H1 (cell line): Measurements from ENCODE around the gene KLHL26. TPM values are rescaled to one million over a fixed set of nuclear protein-coding genes. Genes with fewer than 3 reads are reported as not detected.

Experiments
- ASH2L ChIP-seq: fragments of 200-600, 300-600 bp; sonication (generic); IDR thresholded peaks from one replicate; pipeline ENCODE4 v1.7.1; 2017; ENCODE audit warnings: low read length
- CHD2 ChIP-seq: IDR thresholded peaks from 2 replicates; pipeline ENCODE4 v1.6.1; 2012; ENCODE audit warnings: low read length, improper control_type of control experiment
- CREB1 ChIP-seq: IDR thresholded peaks from 2 replicates; pipeline ENCODE4 v1.6.1; 2012; ENCODE audit warnings: inconsistent platforms
- PHF8 ChIP-seq: fragments of 200-600 bp; sonication (generic); conservative IDR thresholded peaks from 2 replicates; pipeline ENCODE4 v1.7.1; 2012; ENCODE audit warnings: low read depth, mild to moderate bottlenecking, inconsistent platforms, low read length, moderate library complexity
- SP2 ChIP-seq: IDR thresholded peaks from 2 replicates; pipeline ENCODE4 v1.6.1; 2012; ENCODE audit warnings: mild to moderate bottlenecking, low read length, inconsistent platforms
- TAF1 ChIP-seq: IDR thresholded peaks from 2 replicates; pipeline ENCODE4 v1.6.1; 2011; ENCODE audit warnings: mild to moderate bottlenecking, low read depth, low read length
- polyA plus RNA-seq, 7 experiments: library from polyadenylated mRNA; depleted of rRNA in 3 of 7; stranded (reverse) in 5 of 7; unstranded in 2 of 7; fragments of >200 nt in 5 of 7; fragments of 200-250 nt in 2 of 7; gene quantifications; 1 replicate in 5 of 7; 2 replicates in 1 of 7; 4 replicates in 1 of 7; pipeline versions ENCODE4 v1.2.1 to v1.2.3, GENCODE V29; 2011 to 2013; ENCODE audit warnings: missing spikeins in 2 of 7, mixed read lengths in 2 of 7
- total RNA-seq: library from RNA; stranded (reverse); fragmentation: NEBNext Ultra II Directional; extraction: Animal tissue kit (Norgen Biotek cat#: 25700); gene quantifications from 2 replicates; pipeline ENCODE4 v1.2.1, GENCODE V29; 2021
- TF ChIP-seq, protein P1 (sequence below): fragments of 300-600 bp; sonication (generic); IDR thresholded peaks from 2 replicates; pipeline ENCODE4 v1.7.1; 2012; ENCODE audit warnings: low read length, moderate library complexity, mild to moderate bottlenecking, inconsistent platforms; ENCODE audit not compliant: insufficient replicate concordance
- TF ChIP-seq, protein P2 (sequence below): IDR thresholded peaks from 2 replicates; pipeline ENCODE4 v1.6.1; 2011; ENCODE audit warnings: low read depth, mild to moderate bottlenecking, low read length; ENCODE audit not compliant: insufficient read depth
- TF ChIP-seq, protein P3 (sequence below): IDR thresholded peaks from 2 replicates; pipeline ENCODE4 v1.6.1; 2011; ENCODE audit warnings: low read length, improper control_type of control experiment

Gene KLHL26
- total and polyA plus RNA-seq, 2 of the 8 experiments (the other 6 are each of a cell fraction or from before 2014, with no cell fraction given), result 2.2 to 8.8 TPM

GRCh38 chr19:18636183-18636968 lies 452 bp upstream of the KLHL26 start (continued):
- TF ChIP-seq, protein P1, sequence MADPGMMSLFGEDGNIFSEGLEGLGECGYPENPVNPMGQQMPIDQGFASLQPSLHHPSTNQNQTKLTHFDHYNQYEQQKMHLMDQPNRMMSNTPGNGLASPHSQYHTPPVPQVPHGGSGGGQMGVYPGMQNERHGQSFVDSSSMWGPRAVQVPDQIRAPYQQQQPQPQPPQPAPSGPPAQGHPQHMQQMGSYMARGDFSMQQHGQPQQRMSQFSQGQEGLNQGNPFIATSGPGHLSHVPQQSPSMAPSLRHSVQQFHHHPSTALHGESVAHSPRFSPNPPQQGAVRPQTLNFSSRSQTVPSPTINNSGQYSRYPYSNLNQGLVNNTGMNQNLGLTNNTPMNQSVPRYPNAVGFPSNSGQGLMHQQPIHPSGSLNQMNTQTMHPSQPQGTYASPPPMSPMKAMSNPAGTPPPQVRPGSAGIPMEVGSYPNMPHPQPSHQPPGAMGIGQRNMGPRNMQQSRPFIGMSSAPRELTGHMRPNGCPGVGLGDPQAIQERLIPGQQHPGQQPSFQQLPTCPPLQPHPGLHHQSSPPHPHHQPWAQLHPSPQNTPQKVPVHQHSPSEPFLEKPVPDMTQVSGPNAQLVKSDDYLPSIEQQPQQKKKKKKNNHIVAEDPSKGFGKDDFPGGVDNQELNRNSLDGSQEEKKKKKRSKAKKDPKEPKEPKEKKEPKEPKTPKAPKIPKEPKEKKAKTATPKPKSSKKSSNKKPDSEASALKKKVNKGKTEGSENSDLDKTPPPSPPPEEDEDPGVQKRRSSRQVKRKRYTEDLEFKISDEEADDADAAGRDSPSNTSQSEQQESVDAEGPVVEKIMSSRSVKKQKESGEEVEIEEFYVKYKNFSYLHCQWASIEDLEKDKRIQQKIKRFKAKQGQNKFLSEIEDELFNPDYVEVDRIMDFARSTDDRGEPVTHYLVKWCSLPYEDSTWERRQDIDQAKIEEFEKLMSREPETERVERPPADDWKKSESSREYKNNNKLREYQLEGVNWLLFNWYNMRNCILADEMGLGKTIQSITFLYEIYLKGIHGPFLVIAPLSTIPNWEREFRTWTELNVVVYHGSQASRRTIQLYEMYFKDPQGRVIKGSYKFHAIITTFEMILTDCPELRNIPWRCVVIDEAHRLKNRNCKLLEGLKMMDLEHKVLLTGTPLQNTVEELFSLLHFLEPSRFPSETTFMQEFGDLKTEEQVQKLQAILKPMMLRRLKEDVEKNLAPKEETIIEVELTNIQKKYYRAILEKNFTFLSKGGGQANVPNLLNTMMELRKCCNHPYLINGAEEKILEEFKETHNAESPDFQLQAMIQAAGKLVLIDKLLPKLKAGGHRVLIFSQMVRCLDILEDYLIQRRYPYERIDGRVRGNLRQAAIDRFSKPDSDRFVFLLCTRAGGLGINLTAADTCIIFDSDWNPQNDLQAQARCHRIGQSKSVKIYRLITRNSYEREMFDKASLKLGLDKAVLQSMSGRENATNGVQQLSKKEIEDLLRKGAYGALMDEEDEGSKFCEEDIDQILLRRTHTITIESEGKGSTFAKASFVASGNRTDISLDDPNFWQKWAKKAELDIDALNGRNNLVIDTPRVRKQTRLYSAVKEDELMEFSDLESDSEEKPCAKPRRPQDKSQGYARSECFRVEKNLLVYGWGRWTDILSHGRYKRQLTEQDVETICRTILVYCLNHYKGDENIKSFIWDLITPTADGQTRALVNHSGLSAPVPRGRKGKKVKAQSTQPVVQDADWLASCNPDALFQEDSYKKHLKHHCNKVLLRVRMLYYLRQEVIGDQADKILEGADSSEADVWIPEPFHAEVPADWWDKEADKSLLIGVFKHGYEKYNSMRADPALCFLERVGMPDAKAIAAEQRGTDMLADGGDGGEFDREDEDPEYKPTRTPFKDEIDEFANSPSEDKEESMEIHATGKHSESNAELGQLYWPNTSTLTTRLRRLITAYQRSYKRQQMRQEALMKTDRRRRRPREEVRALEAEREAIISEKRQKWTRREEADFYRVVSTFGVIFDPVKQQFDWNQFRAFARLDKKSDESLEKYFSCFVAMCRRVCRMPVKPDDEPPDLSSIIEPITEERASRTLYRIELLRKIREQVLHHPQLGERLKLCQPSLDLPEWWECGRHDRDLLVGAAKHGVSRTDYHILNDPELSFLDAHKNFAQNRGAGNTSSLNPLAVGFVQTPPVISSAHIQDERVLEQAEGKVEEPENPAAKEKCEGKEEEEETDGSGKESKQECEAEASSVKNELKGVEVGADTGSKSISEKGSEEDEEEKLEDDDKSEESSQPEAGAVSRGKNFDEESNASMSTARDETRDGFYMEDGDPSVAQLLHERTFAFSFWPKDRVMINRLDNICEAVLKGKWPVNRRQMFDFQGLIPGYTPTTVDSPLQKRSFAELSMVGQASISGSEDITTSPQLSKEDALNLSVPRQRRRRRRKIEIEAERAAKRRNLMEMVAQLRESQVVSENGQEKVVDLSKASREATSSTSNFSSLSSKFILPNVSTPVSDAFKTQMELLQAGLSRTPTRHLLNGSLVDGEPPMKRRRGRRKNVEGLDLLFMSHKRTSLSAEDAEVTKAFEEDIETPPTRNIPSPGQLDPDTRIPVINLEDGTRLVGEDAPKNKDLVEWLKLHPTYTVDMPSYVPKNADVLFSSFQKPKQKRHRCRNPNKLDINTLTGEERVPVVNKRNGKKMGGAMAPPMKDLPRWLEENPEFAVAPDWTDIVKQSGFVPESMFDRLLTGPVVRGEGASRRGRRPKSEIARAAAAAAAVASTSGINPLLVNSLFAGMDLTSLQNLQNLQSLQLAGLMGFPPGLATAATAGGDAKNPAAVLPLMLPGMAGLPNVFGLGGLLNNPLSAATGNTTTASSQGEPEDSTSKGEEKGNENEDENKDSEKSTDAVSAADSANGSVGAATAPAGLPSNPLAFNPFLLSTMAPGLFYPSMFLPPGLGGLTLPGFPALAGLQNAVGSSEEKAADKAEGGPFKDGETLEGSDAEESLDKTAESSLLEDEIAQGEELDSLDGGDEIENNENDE, result no peak
- no peak for TF ChIP-seq CREB1
- peak; percentile 21; the same call in 1 of the 2 replicates for TF ChIP-seq TAF1
- TF ChIP-seq, protein P2, sequence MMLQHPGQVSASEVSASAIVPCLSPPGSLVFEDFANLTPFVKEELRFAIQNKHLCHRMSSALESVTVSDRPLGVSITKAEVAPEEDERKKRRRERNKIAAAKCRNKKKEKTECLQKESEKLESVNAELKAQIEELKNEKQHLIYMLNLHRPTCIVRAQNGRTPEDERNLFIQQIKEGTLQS, result no peak
- no peak for TF ChIP-seq SP2
- no peak for TF ChIP-seq ASH2L
- TF ChIP-seq PHF8, result no peak
- TF ChIP-seq, protein P3, sequence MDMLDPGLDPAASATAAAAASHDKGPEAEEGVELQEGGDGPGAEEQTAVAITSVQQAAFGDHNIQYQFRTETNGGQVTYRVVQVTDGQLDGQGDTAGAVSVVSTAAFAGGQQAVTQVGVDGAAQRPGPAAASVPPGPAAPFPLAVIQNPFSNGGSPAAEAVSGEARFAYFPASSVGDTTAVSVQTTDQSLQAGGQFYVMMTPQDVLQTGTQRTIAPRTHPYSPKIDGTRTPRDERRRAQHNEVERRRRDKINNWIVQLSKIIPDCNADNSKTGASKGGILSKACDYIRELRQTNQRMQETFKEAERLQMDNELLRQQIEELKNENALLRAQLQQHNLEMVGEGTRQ, result no peak
- TF ChIP-seq CHD2, result no peak
